Measurements from ENCODE around the gene GRM7.
"Not testable (repeated sequence)": the region's sequence is repeated elsewhere in the genome, so short reads cannot be mapped to it uniquely, and the experiment has no call there.

GRM7 gene

DNA sequence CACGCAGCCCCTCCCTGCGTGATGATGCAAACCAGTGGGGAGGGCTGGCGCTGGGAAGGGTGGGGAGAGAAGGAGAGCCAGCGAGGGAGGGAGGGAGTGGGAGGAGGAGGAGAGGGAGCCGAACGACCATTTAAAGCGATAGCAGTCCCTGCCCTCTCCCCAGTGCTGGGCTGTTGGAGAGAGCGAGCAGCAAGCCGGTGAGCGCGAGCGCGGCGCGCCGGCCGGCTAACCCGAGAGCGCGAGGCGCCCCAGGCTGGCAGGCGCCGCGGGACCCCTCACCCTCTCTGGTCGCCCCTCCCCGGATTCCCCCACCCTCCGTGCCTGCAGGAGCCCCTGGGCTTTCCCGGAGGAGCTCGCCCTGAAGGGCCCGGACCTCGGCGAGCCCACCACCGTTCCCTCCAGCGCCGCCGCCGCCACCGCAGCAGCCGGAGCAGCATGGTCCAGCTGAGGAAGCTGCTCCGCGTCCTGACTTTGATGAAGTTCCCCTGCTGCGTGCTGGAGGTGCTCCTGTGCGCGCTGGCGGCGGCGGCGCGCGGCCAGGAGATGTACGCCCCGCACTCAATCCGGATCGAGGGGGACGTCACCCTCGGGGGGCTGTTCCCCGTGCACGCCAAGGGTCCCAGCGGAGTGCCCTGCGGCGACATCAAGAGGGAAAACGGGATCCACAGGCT is at the start of gene GRM7:
Gene GRM7 (plus strand): TSS at position 162 of the 671 bp plus-strand sequence.
- peak; percentile 79 for DNase-seq

GRCh38 chr3:6821411-6821810 is 39.5 kb upstream of the GRM7 start:
- DNase-seq, result no peak

DNA sequence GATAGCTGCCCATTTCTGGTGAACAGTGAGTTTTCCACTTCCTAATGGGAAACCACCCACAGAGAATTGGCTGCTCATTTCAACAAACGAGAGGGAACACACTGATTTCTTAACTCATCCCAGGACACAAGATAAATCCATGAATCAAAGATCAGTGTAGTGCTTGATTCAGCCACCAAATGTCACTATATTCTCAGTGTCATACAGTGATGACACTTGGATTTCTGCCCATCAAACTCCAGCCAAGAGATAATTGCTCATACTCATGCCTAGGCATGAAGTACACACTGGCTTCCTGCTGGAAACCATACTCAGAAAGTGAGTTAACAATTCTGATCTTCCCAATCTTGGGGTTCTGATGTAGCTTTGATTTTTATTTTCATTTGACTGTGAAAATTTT is 35.4 kb upstream of the GRM7 start:
- peak; percentile 39 for DNase-seq

DNA sequence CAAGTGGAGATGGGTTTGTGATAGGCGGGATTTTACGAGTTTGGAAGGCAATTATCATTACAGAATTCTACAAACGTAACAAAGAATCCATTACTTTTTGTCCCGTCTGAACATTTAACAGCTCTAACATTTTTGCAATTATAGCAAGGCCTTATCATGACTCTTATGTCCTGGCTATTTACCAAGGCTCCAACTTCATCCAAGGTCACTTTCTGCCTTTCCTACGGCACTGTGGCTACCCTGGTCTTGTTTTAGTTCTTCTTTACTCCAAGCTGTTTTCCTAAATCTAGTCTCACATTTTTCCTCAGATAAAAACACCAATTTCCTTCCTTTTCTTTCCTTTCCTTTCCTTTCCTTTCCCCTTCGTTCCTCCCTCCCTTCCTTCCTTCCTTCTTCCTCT is 33.5 kb upstream of the GRM7 start:
- DNase-seq, result no peak

GRCh38 chr3:6844723-6845122 is 16.2 kb upstream of the GRM7 start:
- no peak for DNase-seq

DNA sequence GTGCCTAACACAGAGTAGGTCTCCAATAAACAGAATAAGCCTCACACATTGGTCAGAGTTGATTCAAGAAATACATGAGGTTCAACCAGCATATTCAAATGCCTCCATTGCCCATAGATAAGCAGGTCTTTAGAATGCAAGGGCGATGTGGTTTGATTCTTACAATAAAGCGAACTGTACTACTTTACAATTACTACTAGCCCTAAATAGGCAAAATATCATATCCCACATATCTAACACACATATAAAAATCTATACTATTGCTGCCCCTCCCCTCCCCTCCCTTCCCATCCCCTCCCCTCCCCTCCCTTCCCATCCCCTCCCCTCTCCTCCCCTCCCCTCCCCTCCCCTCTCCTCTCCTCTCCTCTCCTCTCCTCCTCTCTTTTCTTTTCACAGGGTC is 6.7 kb upstream of the GRM7 start:
- DNase-seq, result no peak

DNA sequence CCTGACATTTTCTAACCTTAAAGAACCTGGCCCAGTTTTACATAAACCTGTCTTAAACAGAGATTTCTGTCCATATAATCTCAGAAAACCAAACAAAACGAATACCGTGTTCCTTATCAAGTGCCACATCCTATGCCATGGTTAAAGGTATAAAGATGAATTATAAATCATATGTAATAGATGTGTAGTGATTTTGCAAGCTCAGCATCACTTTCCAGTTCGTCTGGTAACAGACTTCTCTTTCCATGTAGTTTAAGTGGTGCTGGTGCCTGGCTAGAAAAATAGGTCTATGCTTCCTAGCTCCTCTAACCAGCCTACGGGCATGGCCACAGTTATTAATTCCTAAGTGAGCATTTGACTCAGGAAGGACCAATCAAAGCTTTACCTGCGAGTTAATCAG is 3.4 kb upstream of the GRM7 start:
- DNase-seq, result no peak

DNA sequence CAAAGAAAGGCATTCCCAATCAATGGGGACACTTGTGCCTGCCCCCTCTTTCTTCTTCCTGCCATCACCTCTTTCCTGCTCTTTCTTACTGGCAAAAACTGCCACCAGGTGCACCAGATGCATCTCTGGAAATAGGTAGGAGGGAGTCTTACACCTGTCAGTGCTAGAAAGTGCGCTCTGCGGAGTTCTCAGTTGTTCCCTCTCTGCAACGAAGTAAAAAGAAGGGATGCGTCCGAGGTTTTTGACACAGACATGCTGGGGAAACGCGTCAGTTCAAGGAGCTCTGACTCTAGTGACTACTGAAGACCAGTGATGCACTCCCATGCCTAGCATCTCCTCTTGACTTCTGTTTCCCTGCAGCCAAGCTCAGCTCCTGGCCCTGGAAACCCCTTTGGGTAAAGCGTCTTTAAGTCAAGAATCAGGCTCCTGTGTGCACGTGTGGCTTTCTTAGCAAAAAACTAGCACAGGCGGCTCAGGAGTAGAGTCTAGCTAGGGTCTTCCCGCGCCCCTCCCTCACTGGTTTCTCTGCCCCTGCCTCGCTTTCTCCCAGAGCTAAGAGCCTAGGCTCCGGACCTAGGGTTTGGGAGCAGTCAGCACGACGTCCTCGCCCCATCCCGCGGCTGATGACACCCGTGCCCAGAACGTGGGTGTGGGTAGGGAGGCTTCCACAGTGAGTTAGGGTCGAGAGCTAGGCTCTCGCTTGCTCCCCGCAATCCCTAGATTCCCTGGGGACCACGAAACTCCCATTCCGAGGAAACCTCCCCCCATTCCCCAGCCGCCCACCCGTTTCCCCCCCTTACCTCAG is 564 bp upstream of the GRM7 start:
- peak; percentile 14 for DNase-seq

- peak; percentile 34 for DNase-seq
Measured at GRCh38 chr3:6861625-6862000, 698 bp downstream of the GRM7 start.

- DNase-seq, result no peak
Measured at GRCh38 chr3:6862041-6862879, 1.3 kb downstream of the GRM7 start.

- DNase-seq, result no peak
Measured at GRCh38 chr3:6862880-6863195, 1.9 kb downstream of the GRM7 start.

DNA sequence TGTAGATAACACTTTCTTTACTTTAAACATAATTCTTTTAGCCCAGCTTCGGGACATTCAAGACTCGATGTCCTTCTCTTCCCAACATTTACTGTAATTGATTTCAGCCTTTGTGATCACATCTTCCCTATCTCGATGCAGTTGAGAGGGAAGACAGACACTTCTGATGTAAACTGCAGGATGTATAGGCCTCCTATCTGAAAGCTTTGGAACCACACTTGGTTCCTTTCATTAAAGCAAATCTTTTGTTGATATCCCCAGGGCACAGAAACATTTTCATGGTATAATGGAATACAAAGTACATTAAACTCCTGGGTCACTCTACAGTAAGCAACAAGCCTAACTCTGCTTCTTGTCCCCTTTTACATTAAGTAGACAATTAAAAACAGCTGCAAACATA is 6.4 kb downstream of the GRM7 start:
- no peak for DNase-seq

- DNase-seq, result no peak
Measured at GRCh38 chr3:6878731-6879130, 17.8 kb downstream of the GRM7 start.

DNA sequence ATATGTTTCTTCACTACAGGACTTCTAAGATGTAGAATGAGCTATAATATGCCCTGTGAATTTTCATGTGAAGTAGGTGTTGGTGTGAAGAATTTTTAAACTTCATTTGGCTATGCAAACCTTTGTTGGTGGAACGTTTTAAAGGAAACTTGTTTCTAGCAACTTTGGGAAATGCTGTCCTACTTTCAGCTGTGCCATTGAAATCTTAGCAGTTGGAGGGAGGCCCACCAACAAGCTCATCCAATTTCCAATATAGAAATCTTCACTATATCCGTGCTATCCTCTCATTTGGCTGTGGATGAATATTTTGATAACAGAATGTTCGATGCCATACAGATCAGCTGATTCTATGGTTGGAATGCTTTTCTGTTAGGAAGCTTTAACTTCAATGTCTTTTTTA is 51.3 kb downstream of the GRM7 start:
- DNase-seq, result no peak

- no peak for DNase-seq
Measured at GRCh38 chr3:6915898-6916297, 55.0 kb downstream of the GRM7 start.

- peak; percentile 55 for DNase-seq
Measured at GRCh38 chr3:6921066-6921465, 60.2 kb downstream of the GRM7 start.

- DNase-seq, result no peak
Measured at GRCh38 chr3:6921876-6922275, 61.0 kb downstream of the GRM7 start.

- no peak for DNase-seq
Measured at GRCh38 chr3:6928064-6928463, 67.1 kb downstream of the GRM7 start.

DNA sequence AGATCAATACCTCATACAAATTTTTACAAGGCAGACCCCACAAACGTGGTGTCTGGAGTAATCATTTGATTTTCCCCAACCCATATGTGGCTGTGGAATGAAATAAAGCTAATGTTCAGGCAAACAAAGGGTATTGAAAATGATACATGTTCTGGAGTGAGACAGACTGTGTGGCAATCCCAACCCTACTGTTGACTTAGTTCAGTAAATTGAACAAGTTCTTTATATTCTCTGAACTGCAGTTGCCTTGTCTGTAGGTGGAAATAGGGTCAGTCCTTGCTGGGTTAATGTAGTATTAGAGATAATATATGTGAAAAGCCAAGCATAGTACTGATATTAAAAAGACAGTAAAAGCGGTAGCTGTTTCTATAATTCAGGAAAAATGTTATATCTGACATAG is 69.0 kb downstream of the GRM7 start:
- DNase-seq, result no peak

- not testable (repeated sequence) for DNase-seq
Measured at GRCh38 chr3:6935418-6935817, 74.5 kb downstream of the GRM7 start.

GRCh38 chr3:6935970-6936369 is 75.1 kb downstream of the GRM7 start:
- peak; percentile 1 for DNase-seq

DNA sequence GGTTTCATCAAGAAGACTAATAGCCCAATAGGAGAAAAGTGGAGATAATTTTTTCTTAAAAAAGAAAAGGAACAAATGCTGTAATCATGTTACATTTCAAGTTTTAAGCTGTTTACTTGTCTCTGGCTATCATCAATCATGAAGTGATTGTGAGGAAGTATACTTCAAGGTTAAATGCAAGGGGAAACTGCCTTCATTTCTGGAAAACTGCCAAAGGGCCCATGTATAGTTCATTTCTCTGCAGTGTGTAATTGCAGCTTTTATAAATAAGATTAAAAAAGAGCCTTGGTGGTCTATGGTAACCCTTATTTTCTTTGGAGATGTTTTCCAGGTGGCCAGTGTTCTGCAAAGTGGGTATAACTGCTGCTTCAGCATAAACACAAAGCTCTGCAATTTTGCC is 101.9 kb downstream of the GRM7 start:
- DNase-seq, result no peak

GRCh38 chr3:6965881-6966280 is 105.0 kb downstream of the GRM7 start:
- no peak for DNase-seq

DNA sequence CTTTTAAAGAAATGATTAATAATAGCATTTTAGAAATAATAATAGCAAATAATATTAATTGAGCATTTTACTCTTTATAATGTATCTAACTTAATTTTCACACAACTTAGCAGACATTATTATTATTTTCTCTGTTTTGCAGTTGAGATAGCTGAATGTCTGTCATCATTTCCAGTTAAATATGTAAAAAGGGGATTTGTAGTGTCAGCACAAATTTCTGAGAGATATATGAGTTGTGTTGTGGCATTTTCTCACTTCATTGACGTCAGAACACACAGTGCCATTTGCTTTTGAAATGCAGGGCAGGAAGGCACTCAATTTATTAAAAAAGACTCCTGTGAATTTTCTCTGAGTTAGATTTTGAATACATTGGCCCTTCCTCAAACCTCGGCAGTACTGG is 111.0 kb downstream of the GRM7 start:
- no peak for DNase-seq
